GM06990 (cell line): ENCODE results near the gene RNF26.

Experiments used
- DNase-seq: peaks from one replicate; pipeline ENCODE4 v3.0.0-alpha.2; 2011; ENCODE audit not compliant: insufficient read length; ENCODE audit errors: extremely low read depth
- H3K27me3 ChIP-seq: replicated peaks from 2 replicates; pipeline ENCODE4 v1.6.0; 2011; ENCODE audit warnings: low read length; ENCODE audit not compliant: control insufficient read depth, insufficient read depth
- H3K36me3 ChIP-seq: 2 replicates; pipeline ENCODE4 v1.5.1; 2011; ENCODE audit warnings: low read length; ENCODE audit not compliant: control insufficient read depth, insufficient read depth
- H3K4me3 ChIP-seq: replicated peaks from 2 replicates; pipeline ENCODE4 v1.5.1; 2011; ENCODE audit warnings: low read depth, mild to moderate bottlenecking, control low read depth, low read length
- CTCF ChIP-seq: IDR thresholded peaks from 2 replicates; pipeline ENCODE4 v1.5.1; 2011; ENCODE audit warnings: low read length, control low read depth, mild to moderate bottlenecking, inconsistent platforms; ENCODE audit not compliant: insufficient read depth, poor library complexity, severe bottlenecking

Gene RNF26

GRCh38 chr11:119309411-119309810 is 24.9 kb upstream of the RNF26 start:
- no peak for TF ChIP-seq CTCF
- no peak for DNase-seq
- Histone ChIP-seq H3K36me3 (peaks cover 24% of the 10 kb centered on the region), H3K4me3 (no peak overlapping the region), H3K27me3 (no peaks in the 10 kb centered on the region)

GRCh38 chr11:119309953-119310681 is 24.2 kb upstream of the RNF26 start:
- DNase-seq = no peak
- Histone ChIP-seq H3K4me3 (no peak overlapping the region), H3K27me3 (no peaks in the 10 kb centered on the region), H3K36me3 (peaks cover 24% of the 10 kb centered on the region)
- no peak for TF ChIP-seq CTCF

GRCh38 chr11:119310682-119311052 is 23.7 kb upstream of the RNF26 start:
- Histone ChIP-seq H3K36me3 (peaks cover 24% of the 10 kb centered on the region), H3K27me3 (no peaks in the 10 kb centered on the region), H3K4me3 (no peak overlapping the region)
- DNase-seq = peak; percentile 9
- no peak for TF ChIP-seq CTCF

GRCh38 chr11:119314726-119315125 is 19.6 kb upstream of the RNF26 start:
- H3K27me3 ChIP-seq = no peaks in the 10 kb centered on the region
- DNase-seq = no peak
- peaks cover 8% of the 10 kb centered on the region for H3K36me3 ChIP-seq
- no peak for TF ChIP-seq CTCF
- H3K4me3 ChIP-seq = no peak overlapping the region; the same call in 1 of the 2 replicates

GRCh38 chr11:119315131-119316015 is 19.0 kb upstream of the RNF26 start:
- TF ChIP-seq CTCF = peak; percentile 10
- peak; percentile 55 for DNase-seq
- Histone ChIP-seq H3K36me3 (peaks cover 5% of the 10 kb centered on the region), H3K27me3 (no peaks in the 10 kb centered on the region), H3K4me3 (peak overlapping the region; percentile 75)
